Hepatocyte (in vitro differentiated cells): ENCODE measurements around the gene NPHS2.

Experiments used
- EZH2 ChIP-seq: fragments of 200-600 bp; sonication (generic); IDR thresholded peaks from 2 replicates; pipeline ENCODE4 v1.6.1; 2016; ENCODE audit warnings: antibody characterized with exemption, mild to moderate bottlenecking, borderline replicate concordance
- EZH2phosphoT487 ChIP-seq: fragments of 200-600 bp; sonication (generic); IDR thresholded peaks from one replicate; pipeline ENCODE4 v1.6.1; 2018; ENCODE audit warnings: antibody characterized with exemption, mild to moderate bottlenecking, low read depth, moderate library complexity; ENCODE audit not compliant: unreplicated experiment, severe bottlenecking
- TF ChIP-seq, protein P1 (sequence below): fragments of 200-600 bp; sonication (generic); IDR thresholded peaks from 2 replicates; pipeline ENCODE4 v1.5.1; 2016; ENCODE audit warnings: antibody characterized with exemption, mild to moderate bottlenecking; ENCODE audit not compliant: poor library complexity

DNA sequence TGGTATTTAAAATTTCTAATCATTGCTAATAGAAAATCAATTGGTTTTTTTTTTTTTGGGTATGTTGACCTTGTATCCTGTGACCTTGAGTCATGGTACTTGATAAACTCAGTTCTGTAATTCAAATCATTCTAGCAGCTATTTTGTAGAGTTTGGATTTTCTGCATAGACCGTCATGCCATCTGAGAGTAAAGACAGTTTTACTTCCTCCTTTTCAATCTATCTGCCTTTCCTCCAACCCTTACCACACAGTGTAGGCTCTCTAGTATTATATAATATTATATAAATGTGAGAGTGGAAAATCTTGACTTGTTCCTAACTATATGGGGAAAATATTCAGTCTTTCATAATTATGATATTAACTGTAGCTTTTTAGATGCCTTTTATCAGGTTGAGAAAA, 22.9 kb upstream of the NPHS2 start:
- TF ChIP-seq, protein P1, sequence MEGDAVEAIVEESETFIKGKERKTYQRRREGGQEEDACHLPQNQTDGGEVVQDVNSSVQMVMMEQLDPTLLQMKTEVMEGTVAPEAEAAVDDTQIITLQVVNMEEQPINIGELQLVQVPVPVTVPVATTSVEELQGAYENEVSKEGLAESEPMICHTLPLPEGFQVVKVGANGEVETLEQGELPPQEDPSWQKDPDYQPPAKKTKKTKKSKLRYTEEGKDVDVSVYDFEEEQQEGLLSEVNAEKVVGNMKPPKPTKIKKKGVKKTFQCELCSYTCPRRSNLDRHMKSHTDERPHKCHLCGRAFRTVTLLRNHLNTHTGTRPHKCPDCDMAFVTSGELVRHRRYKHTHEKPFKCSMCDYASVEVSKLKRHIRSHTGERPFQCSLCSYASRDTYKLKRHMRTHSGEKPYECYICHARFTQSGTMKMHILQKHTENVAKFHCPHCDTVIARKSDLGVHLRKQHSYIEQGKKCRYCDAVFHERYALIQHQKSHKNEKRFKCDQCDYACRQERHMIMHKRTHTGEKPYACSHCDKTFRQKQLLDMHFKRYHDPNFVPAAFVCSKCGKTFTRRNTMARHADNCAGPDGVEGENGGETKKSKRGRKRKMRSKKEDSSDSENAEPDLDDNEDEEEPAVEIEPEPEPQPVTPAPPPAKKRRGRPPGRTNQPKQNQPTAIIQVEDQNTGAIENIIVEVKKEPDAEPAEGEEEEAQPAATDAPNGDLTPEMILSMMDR: no peak
- no peak for TF ChIP-seq EZH2
- TF ChIP-seq EZH2phosphoT487: no peak
